ENCODE measurements around the gene LTO1.
"Not testable (repeated sequence)": the region's sequence is repeated elsewhere in the genome, so short reads cannot be mapped to it uniquely, and the experiment has no call there.

The LTO1 gene

DNA sequence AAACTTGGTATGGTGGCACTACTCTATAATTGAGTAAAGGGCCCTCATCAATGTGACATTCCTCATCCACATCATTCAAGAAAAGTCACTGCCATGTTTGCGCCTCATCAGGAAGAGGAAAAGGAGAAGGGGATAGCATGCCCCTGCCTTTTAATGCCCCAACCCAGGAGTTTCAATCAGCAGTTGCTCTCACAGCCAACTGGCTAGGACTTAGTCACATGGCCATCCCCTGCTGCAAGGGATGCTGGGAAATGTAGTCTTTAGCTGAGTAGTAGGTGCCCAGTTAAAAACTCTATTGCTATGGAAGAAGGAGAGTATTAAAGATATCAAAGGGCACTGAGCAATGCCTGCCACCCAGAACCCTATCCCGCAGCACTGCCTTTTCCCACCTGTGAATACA is 45.1 kb downstream of the LTO1 start:
- no peak for DNase-seq

GRCh38 chr11:69627551-69627950 is 47.6 kb downstream of the LTO1 start:
- DNase-seq, result no peak

- no peak for DNase-seq
Measured at GRCh38 chr11:69625476-69625875, 49.7 kb downstream of the LTO1 start.

DNA sequence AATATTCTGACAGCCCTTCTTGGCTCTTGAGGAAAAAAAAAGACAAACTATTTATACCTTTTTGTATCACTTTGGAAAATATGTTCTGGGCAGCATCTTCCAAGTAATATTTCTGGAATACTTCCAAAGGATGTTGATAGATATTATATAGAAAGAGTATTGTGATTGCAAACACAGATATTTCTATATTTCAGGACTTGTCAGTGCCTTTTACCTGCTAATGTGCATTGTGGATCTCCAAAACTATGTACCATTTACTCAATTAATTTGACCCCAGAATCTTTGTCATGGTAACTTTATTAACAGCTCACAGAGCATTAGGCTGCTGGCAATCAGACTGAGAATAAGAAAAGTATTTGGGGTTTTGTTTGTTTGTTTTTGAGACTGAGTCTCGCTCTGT is 50.9 kb downstream of the LTO1 start:
- DNase-seq, result no peak

DNA sequence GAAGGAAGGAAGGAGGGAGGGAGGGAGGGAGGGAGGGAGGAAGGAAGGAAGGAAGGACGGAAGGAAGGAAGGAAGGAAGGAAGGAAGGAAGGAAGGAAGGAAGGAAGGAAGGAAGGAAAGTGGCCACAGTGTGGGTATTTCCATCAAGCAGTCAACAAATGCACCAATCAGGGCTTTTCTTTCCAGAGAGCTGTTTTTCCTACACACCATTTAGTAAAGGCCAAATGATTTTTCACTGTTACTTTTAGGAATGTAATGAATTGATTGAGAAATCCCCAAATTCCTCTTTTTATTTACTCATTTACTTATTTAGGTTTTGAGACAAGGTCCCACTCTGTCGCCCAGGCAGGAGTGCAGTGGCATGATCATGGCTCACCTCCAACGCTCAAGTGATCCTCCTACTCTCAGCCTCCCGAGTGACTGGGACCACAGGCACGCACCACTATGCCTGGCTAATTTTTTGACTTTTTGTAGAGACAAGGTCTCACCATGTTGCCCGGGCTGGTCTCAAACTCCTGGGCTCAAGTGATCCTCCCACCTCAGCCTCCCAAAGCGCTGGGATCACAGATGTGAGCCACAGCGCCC is 53.0 kb downstream of the LTO1 start:
- DNase-seq, result not testable (repeated sequence)

GRCh38 chr11:69620683-69621290 is 54.4 kb downstream of the LTO1 start:
- no peak for DNase-seq

DNA sequence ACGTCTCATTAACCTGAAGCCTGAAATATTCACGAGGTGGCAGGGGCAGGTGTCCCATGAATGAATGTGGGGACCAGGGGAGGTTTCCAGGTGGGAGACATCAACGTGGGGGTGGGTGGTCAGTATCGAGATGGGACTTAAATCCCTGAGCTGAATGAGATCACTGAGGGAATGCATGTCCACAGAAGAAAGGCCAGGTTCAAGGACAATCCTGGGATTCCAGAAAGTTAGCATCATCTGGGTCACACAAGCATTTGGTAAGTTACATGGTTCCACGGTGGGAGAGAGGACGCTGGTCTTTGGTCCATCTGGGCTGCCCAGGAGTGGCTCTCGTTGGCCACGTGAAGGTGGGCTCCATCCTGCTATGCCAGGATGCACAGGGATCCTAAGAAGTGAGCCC is 56.9 kb downstream of the LTO1 start:
- DNase-seq, result no peak

DNA sequence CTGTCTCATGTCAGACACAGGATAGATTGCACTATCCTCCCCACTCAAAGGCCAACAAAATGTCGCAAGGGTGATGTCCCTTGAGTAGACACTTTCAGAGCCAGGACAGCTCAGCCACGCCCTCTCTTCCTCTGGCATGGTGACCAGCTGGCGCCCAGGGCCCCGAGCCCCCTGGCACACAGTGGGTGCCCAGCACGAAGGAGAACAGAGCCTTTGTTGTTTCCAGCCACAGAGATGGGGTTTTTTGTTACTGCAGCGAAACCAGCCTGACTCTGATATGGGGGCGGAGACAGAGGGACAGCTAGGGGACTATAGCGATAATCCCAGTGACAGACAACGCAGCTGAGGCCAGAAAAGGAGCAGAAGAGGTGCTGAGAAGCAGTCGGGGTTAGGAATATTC is 57.5 kb downstream of the LTO1 start:
- DNase-seq, result no peak

- DNase-seq, result no peak
Measured at GRCh38 chr11:69617220-69617619, 57.9 kb downstream of the LTO1 start.

All from NCI-H2171 (cell line).